LNCAP (cell line): Measurements from ENCODE around the gene CYB5D1.

Source experiments
- CTCF ChIP-seq: fragments of 450-650 bp; IDR thresholded peaks from 2 replicates; pipeline ENCODE4 v1.5.1; 2017; ENCODE audit warnings: mild to moderate bottlenecking

The CYB5D1 gene

GRCh38 chr17:7840441-7840840 lies 17.4 kb upstream of the CYB5D1 start:
- no peak for TF ChIP-seq CTCF

GRCh38 chr17:7840875-7841274 lies 16.9 kb upstream of the CYB5D1 start:
- TF ChIP-seq CTCF = no peak

DNA sequence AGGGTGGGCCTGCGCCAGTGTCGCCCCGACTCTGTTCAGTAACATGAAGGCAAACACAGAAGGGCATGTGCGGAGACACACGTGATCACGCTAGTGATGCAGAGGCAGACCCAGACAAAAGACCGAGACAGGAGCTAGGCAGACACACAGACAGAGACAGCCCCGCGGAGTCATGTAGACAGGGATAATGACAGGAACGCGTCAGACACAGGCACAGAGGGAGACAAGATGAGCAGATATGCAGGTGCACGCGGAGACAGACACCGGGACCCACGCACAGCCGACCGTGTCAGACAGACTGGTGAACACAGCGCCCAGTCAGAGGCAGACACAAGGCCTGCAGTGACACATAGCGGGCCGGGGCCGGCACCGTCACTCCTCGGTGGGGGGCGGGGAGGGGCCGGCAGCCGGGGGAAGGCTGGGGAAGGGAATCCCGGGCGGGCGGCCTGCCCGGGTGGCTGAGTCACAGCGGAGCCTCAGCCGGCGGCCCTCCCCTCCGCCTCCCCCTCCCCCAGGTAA lies 16.3 kb upstream of the CYB5D1 start:
- TF ChIP-seq CTCF = peak; percentile 18; the same call in 1 of the 2 replicates

DNA sequence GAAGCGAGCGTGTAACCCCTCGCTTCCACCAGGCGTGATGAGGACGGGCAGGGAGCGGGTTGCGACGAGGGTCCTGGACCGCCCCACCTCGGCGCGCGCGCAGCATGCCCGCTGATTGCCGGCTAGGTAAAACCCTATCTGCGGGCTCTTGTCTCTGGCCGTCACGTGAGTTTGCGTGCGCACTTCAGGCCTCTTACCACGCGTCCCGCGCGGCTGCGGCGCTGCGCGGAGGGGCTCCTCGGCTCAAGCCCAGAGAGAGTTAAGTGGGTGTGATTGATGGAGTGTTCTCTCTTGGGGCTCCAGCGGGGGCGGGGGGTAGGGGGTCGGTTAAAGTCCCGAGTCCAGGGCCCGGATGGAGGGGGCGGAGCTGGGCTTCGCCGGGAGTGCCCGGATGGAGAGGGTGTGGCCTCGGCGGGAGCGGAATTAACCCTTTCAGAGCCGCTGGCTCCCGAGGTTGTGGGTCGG lies 15.9 kb upstream of the CYB5D1 start:
- no peak for TF ChIP-seq CTCF

DNA sequence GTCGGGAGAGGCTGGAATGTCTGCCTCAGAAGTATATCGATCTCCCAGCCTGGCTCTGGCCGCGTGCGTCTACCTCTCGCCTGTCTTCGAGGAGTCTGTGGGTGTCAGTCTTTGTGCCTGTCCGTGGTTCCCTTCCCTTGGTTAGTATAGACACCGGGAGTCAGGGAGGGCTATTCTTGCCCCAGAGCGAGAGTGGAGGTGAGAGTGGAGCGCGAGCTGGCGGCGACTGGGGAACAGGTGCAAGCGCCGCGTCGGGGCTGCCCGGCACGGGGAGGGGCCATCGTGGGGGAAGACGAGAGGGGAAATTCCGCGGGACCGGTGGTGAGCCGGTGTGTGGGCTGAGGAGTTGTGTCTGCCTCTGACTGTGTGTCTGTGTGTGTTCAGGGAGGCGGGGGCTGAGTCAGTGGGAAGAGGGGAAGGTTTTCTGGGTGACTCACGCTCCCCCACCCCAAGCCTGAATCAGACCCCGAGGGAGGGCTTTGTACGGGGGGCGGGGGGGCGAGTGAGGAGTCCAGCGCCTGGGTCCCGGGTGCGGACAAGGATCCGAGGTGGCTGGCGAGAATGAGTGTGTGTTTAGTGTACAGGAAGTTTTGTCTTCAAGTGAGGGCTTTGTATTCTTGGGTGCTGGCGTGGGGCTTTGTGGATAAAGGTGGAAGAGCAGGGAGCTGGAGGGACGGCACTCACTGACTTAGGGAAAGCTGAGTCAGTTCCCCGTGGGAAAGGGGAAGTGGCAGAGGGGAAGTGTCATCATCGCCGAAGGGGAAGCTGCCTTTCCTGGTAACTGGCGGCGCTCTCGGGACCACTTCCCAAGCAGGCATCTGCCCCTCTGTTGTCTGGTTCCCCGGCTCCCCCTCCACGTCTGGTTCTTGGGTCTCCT lies 15.2 kb upstream of the CYB5D1 start:
- no peak for TF ChIP-seq CTCF

DNA sequence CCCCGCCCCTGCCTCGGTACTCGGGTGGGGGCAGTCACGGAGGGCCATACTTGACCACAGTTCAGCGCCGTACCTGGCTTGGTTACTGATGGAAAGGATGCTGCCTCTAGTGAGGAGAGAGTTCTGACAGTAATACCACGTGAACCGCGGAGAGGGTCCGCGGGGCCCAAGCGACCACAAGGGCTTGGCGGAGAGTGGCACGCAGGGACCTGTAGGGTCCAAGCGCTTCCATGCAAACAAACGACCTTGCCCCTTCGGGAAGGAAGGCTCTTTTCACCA lies 14.6 kb upstream of the CYB5D1 start:
- no peak for TF ChIP-seq CTCF

- no peak for TF ChIP-seq CTCF
These were observed 14.1 kb upstream of the CYB5D1 start for GRCh38 chr17:7843536-7844291.
